DOHH2 (cell line): ENCODE results near the gene ADGRG6.

Experiments
- H3F3A ChIP-seq: fragments of 200-600 bp; sonication (generic), shearing (Covaris generic); 2 replicates; pipeline ENCODE4 v1.6.0; 2016; ENCODE audit warnings: antibody characterized with exemption, mild to moderate bottlenecking; ENCODE audit not compliant: control insufficient read depth, insufficient read depth
- H3K27ac ChIP-seq: fragments of 200-600 bp; sonication (generic); 2 replicates; pipeline ENCODE4 v1.5.1; 2014; ENCODE audit warnings: low read depth, mild to moderate bottlenecking, low read length, moderate library complexity
- H3K27me3 ChIP-seq: fragments of 200-600 bp; sonication (generic); 2 replicates; pipeline ENCODE4 v1.6.1; 2014; ENCODE audit warnings: mild to moderate bottlenecking, low read length, mixed read lengths; ENCODE audit not compliant: control insufficient read depth
- H3K36me3 ChIP-seq: fragments of 200-600 bp; sonication (generic); 2 replicates; pipeline ENCODE4 v1.6.1; 2014; ENCODE audit warnings: mild to moderate bottlenecking, low read length, moderate library complexity, mixed read lengths; ENCODE audit not compliant: control insufficient read depth
- H3K4me1 ChIP-seq: fragments of 200-600 bp; sonication (generic); 2 replicates; pipeline ENCODE4 v1.6.1; 2014; ENCODE audit warnings: mild to moderate bottlenecking, low read length, mixed read lengths; ENCODE audit not compliant: control insufficient read depth
- H3K4me2 ChIP-seq: fragments of 200-600 bp; sonication (generic); 2 replicates; pipeline ENCODE4 v1.6.0; 2014; ENCODE audit warnings: mild to moderate bottlenecking, low read length, moderate library complexity
- H3K4me3 ChIP-seq: fragments of 200-600 bp; sonication (generic); 2 replicates; pipeline ENCODE4 v1.5.1; 2014; ENCODE audit warnings: mild to moderate bottlenecking, low read length, mixed read lengths
- H3K79me2 ChIP-seq: fragments of 200-600 bp; sonication (generic); 2 replicates; pipeline ENCODE4 v1.6.1; 2014; ENCODE audit warnings: mild to moderate bottlenecking, low read length, mixed read lengths; ENCODE audit not compliant: control insufficient read depth
- H3K9me2 ChIP-seq: fragments of 200-600 bp; sonication (generic); replicated peaks from 2 replicates; pipeline ENCODE4 v1.6.1; 2014; ENCODE audit warnings: mild to moderate bottlenecking, low read length, mixed read lengths; ENCODE audit not compliant: control insufficient read depth
- H3K9me3 ChIP-seq: fragments of 200-600 bp; sonication (generic); 2 replicates; pipeline ENCODE4 v1.6.1; 2014; ENCODE audit warnings: antibody characterized with exemption, low read length, mixed read lengths; ENCODE audit not compliant: control insufficient read depth, insufficient read depth
- H4K20me1 ChIP-seq: fragments of 200-600 bp; sonication (generic); 2 replicates; pipeline ENCODE4 v1.6.0; 2014; ENCODE audit warnings: low read depth, mild to moderate bottlenecking, antibody characterized with exemption, low read length, moderate library complexity; ENCODE audit not compliant: control insufficient read depth, insufficient read depth
- EZH2phosphoT487 ChIP-seq: fragments of 200-600 bp; sonication (generic); IDR thresholded peaks from 2 replicates; pipeline ENCODE4 v1.6.1; 2017; ENCODE audit warnings: borderline replicate concordance, mild to moderate bottlenecking, antibody characterized with exemption, low read length, moderate library complexity, mixed read lengths
- TF ChIP-seq, protein P1 (sequence below): fragments of 200-600 bp; sonication (generic); IDR thresholded peaks from one replicate; pipeline ENCODE4 v1.5.1; 2014; ENCODE audit warnings: antibody characterized with exemption, mild to moderate bottlenecking, low read depth, low read length; ENCODE audit not compliant: poor library complexity, severe bottlenecking

ADGRG6 gene

DNA sequence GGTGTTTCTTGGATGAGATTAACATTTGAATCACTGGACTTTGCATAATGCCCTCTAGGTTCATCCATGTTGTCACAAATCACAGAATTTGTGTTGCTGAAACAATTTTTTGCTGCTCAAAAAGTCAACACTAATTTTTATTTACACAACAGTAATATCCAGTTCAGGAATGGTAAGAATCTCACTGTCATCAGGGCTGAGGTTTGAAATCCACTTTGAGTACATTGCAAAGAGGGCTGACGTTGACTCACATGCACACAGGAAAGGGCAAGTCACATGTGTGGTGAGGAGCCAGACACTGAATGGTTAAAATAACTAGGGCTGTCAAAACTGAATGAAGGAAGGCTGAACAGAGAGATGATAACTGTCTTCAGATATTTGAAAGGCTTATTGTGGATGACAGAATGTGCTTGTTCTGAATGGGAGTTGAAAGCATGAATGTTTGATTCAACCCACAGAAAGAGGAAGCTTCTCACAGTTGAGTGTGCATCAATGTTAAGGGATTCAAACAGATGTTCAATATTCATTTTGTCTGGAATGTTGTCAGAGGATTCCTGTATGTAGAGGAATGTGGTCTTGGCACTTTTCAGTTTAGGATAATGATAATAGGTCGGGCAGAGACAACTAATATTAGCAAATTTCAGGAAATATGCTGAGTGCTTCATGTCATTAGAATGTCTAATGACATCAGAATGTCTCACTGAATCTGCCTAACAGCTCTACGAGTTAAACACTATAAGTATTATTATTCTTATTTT, 3.6 kb upstream of the ADGRG6 start:
- no peaks in the 10 kb centered on the region for H3K27me3 ChIP-seq
- no peak overlapping the region for H3K27ac ChIP-seq
- H3K79me2 ChIP-seq, result no peaks in the 10 kb centered on the region
- no peaks in the 10 kb centered on the region for H3K4me1 ChIP-seq
- no peak overlapping the region for H3K4me3 ChIP-seq
- no peaks in the 10 kb centered on the region for H4K20me1 ChIP-seq
- no peak overlapping the region for H3K4me2 ChIP-seq
- no peaks in the 10 kb centered on the region for H3K9me2 ChIP-seq
- TF ChIP-seq, protein P1, sequence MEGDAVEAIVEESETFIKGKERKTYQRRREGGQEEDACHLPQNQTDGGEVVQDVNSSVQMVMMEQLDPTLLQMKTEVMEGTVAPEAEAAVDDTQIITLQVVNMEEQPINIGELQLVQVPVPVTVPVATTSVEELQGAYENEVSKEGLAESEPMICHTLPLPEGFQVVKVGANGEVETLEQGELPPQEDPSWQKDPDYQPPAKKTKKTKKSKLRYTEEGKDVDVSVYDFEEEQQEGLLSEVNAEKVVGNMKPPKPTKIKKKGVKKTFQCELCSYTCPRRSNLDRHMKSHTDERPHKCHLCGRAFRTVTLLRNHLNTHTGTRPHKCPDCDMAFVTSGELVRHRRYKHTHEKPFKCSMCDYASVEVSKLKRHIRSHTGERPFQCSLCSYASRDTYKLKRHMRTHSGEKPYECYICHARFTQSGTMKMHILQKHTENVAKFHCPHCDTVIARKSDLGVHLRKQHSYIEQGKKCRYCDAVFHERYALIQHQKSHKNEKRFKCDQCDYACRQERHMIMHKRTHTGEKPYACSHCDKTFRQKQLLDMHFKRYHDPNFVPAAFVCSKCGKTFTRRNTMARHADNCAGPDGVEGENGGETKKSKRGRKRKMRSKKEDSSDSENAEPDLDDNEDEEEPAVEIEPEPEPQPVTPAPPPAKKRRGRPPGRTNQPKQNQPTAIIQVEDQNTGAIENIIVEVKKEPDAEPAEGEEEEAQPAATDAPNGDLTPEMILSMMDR, result no peak
- TF ChIP-seq EZH2phosphoT487, result no peak
- no peaks in the 10 kb centered on the region for H3F3A ChIP-seq
- no peaks in the 10 kb centered on the region for H3K9me3 ChIP-seq
- no peaks in the 10 kb centered on the region for H3K36me3 ChIP-seq

DNA sequence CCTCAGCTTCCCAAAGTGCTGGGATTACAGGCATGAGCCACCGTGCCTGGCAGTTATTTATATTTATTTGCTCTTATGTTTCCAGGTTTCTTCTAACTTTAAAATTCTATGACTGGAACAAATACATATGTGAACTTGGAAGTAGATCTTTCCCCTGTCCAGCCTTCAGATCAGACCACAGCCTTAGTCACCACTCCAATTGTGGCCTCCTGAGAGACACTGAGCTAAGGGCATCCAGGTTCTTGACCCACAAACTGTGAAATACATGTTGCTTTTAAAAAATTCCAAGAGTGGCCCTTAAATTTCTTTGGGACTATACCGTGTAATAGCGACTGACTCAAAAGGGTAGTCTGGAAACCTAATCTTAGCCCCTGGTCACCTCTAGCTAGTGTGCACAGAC, 1.5 kb upstream of the ADGRG6 start:
- H3F3A ChIP-seq, result no peaks in the 10 kb centered on the region
- no peak overlapping the region for H3K27ac ChIP-seq
- no peaks in the 10 kb centered on the region for H3K9me3 ChIP-seq
- TF ChIP-seq, protein P1, result no peak
- no peak for TF ChIP-seq EZH2phosphoT487
- no peaks in the 10 kb centered on the region for H3K79me2 ChIP-seq
- no peaks in the 10 kb centered on the region for H3K36me3 ChIP-seq
- no peaks in the 10 kb centered on the region for H3K27me3 ChIP-seq
- H3K4me2 ChIP-seq, result no peak overlapping the region
- no peaks in the 10 kb centered on the region for H4K20me1 ChIP-seq
- no peaks in the 10 kb centered on the region for H3K9me2 ChIP-seq
- H3K4me3 ChIP-seq, result no peak overlapping the region
- H3K4me1 ChIP-seq, result no peaks in the 10 kb centered on the region

DNA sequence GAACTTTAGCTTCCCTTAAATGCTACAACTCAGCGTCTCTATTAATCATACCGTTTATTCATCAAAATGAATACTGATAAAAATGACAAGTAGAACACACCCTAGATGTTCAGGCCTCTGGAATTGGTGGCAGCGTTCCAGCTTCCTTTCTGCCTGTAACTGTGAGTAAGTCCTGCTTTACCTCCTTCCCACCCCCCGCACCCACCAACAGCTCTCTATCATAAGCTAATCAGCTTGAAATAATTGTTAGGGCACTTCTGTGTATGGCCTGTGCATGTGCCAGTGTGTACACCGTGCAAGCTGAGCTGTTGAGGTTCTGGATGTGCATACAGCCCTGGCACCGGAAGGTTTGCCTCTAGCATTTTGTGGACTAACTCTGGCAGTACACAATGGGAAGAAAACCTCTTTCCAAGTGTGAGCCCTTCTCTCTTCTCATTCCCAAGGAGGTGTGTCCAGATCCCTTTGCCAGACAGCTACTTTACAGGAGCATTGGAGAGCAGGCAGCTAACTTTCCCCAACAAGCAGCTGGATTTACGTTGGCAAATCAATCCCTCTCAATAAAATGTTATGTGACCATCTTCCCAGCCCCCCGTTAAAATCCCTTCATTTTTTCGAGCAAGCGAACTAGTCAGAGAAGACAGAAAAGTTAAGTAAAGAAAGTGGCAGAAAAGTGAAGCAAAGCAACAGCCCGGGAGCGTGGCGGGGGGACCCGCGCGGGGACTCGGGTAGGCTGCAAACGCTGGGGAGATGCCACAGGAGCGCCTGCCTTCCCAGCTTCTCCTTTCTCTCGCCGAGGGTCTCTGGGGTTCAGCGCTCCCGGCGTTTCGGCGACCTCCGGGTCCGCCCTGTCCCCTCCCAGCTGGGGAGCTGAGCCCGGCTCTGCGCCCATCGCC, 803 bp upstream of the ADGRG6 start:
- H3K9me3 ChIP-seq, result no peaks in the 10 kb centered on the region
- no peak overlapping the region for H3K4me3 ChIP-seq
- H3K4me2 ChIP-seq, result no peak overlapping the region
- H3K4me1 ChIP-seq, result no peaks in the 10 kb centered on the region
- H3F3A ChIP-seq, result no peaks in the 10 kb centered on the region
- H3K36me3 ChIP-seq, result no peaks in the 10 kb centered on the region
- no peaks in the 10 kb centered on the region for H3K79me2 ChIP-seq
- TF ChIP-seq, protein P1, result no peak
- no peak for TF ChIP-seq EZH2phosphoT487
- no peak overlapping the region for H3K27ac ChIP-seq
- H3K27me3 ChIP-seq, result no peaks in the 10 kb centered on the region
- H3K9me2 ChIP-seq, result no peaks in the 10 kb centered on the region
- H4K20me1 ChIP-seq, result no peaks in the 10 kb centered on the region
